Lower lobe of right lung (tissue), 2 donors: Measurements from ENCODE around the gene SH3GLB1. TPM values are rescaled to one million over a fixed set of nuclear protein-coding genes. Genes with fewer than 3 reads are reported as not detected.

Source experiments
- ATAC-seq, 2 donors: fragments of 200-7000 bp; cut with Tn5 transposase; one replicate each; pipeline ENCODE4 v1.9.1; 2020 to 2022; ENCODE audit warnings: mild to moderate bottlenecking in 2 of 2, moderate library complexity in 2 of 2
- DNase-seq: peaks from one replicate; pipeline ENCODE4 v3.0.0-alpha.2; 2020
- H3K27ac ChIP-seq: fragments of 200-600 bp; one replicate; pipeline ENCODE4 v1.8.0; 2022
- H3K27me3 ChIP-seq: fragments of 200-600 bp; one replicate; pipeline ENCODE4 v1.8.0; 2022; ENCODE audit warnings: low read depth
- H3K36me3 ChIP-seq: fragments of 200-600 bp; one replicate; pipeline ENCODE4 v1.8.0; 2022; ENCODE audit warnings: mild to moderate bottlenecking
- H3K4me1 ChIP-seq: fragments of 200-600 bp; one replicate; pipeline ENCODE4 v1.8.0; 2022
- H3K4me3 ChIP-seq: fragments of 200-600 bp; one replicate; pipeline ENCODE4 v1.8.0; 2022; ENCODE audit warnings: mild to moderate bottlenecking
- H3K9me3 ChIP-seq: fragments of 200-600 bp; one replicate; pipeline ENCODE4 v1.8.0; 2022
- CTCF ChIP-seq: fragments of 200-600 bp; IDR thresholded peaks from one replicate; pipeline ENCODE4 v1.8.0; 2022; ENCODE audit warnings: antibody characterized with exemption, mild to moderate bottlenecking
- intact Hi-C: fragments of 100-400 bp; cut with DNase I; formaldehyde crosslinking; loops from one replicate; pipeline ENCODE4 v1.11.0; 2022
- total RNA-seq: library from RNA; stranded (reverse); fragmentation: NEBNext Ultra II Directional; extraction: Animal tissue kit (Norgen Biotek cat#: 25700); gene quantifications from one replicate; pipeline ENCODE4 v1.2.1, GENCODE V29; 2021
- donor health status: DM: no; HTN: yes; CAD: no; lungs with severe emphysema.

SH3GLB1 gene
- total RNA-seq, 1 donor from 2014 or later = 91.1 TPM

- no peak overlapping the region for H3K4me3 ChIP-seq
- no peaks in the 10 kb centered on the region for H3K27me3 ChIP-seq
- ATAC-seq (peak; percentile 91 to 96), DNase-seq (peak; percentile 73)
- H3K27ac ChIP-seq = peak overlapping the region; percentile 59
- peaks cover 32% of the 10 kb centered on the region for H3K4me1 ChIP-seq
- intact Hi-C loops = no loop called here
- H3K9me3 ChIP-seq = no peaks in the 10 kb centered on the region
- no peaks in the 10 kb centered on the region for H3K36me3 ChIP-seq
- TF ChIP-seq CTCF = no peak
Observed at GRCh38 chr1:86774305-86775295, 70.2 kb downstream of the SH3GLB1 start.

GRCh38 chr1:86775395-86775794 is 71.0 kb downstream of the SH3GLB1 start:
- Histone ChIP-seq H3K27me3 (no peaks in the 10 kb centered on the region), H3K9me3 (no peaks in the 10 kb centered on the region), H3K4me1 (peaks cover 32% of the 10 kb centered on the region), H3K27ac (no peak overlapping the region), H3K36me3 (no peaks in the 10 kb centered on the region), H3K4me3 (no peak overlapping the region)
- no peak for ATAC-seq
- no peak for TF ChIP-seq CTCF
- no peak for DNase-seq
- intact Hi-C loops = no loop called here

GRCh38 chr1:86776108-86776507 is 71.7 kb downstream of the SH3GLB1 start:
- TF ChIP-seq CTCF = no peak
- Histone ChIP-seq H3K4me3 (no peak overlapping the region), H3K4me1 (peaks cover 32% of the 10 kb centered on the region), H3K27ac (no peak overlapping the region), H3K9me3 (no peaks in the 10 kb centered on the region), H3K36me3 (no peaks in the 10 kb centered on the region), H3K27me3 (no peaks in the 10 kb centered on the region)
- intact Hi-C loops = no loop called here
- ATAC-seq (no peak), DNase-seq (no peak)

GRCh38 chr1:86778569-86779239 is 74.3 kb downstream of the SH3GLB1 start:
- intact Hi-C loops = no loop called here
- H3K4me3 ChIP-seq = no peak overlapping the region
- H3K4me1 ChIP-seq = peaks cover 24% of the 10 kb centered on the region
- TF ChIP-seq CTCF = no peak
- no peaks in the 10 kb centered on the region for H3K36me3 ChIP-seq
- no peak overlapping the region for H3K27ac ChIP-seq
- H3K27me3 ChIP-seq = no peaks in the 10 kb centered on the region
- DNase-seq (no peak), ATAC-seq (no peak)
- H3K9me3 ChIP-seq = no peaks in the 10 kb centered on the region

- Histone ChIP-seq H3K9me3 (no peaks in the 10 kb centered on the region), H3K4me3 (no peak overlapping the region), H3K36me3 (no peaks in the 10 kb centered on the region), H3K4me1 (peaks cover 16% of the 10 kb centered on the region), H3K27ac (no peak overlapping the region), H3K27me3 (no peaks in the 10 kb centered on the region)
- DNase-seq (no peak), ATAC-seq (peak; percentile 58 to 73)
- no peak for TF ChIP-seq CTCF
- intact Hi-C loops = no loop called here
Observed at GRCh38 chr1:86779308-86780191, 75.2 kb downstream of the SH3GLB1 start.
